Retinal pigment epithelial cell (primary cell): Measurements from ENCODE around the gene MDM4.

ENCODE experiments used
- DNase-seq: peaks from one replicate; pipeline ENCODE4 v3.0.0-alpha.2; 2010; ENCODE audit warnings: low read depth
- H3K4me3 ChIP-seq: 2 replicates; pipeline ENCODE4 v1.5.1; 2011; ENCODE audit warnings: mild to moderate bottlenecking, low read length, control low read depth, moderate library complexity
- CTCF ChIP-seq: conservative IDR thresholded peaks from 2 replicates; pipeline ENCODE4 v1.5.1; 2011; ENCODE audit warnings: low read depth, low read length, control low read depth, inconsistent platforms

Gene MDM4

DNA sequence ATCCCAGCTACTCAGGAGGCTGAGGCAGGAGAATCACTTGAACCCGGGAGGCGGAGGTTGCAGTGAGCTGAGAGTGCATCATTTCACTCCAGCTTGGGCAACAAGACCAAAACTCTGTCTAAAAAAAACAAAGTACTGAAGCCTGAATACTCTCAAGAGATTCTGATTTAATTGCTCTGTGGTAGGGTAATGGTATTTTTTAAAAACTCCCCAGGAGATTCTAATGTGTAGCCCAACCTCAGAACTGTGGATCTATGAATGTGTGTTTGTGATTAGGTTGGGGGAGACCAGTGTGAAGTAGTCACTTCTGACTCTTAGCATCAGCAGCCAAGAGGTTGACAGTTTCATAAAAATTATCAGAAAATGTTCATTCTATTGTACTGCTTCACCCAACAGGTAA is 43.5 kb upstream of the MDM4 start:
- no peak for TF ChIP-seq CTCF
- no peak for DNase-seq
- H3K4me3 ChIP-seq: no peak overlapping the region

DNA sequence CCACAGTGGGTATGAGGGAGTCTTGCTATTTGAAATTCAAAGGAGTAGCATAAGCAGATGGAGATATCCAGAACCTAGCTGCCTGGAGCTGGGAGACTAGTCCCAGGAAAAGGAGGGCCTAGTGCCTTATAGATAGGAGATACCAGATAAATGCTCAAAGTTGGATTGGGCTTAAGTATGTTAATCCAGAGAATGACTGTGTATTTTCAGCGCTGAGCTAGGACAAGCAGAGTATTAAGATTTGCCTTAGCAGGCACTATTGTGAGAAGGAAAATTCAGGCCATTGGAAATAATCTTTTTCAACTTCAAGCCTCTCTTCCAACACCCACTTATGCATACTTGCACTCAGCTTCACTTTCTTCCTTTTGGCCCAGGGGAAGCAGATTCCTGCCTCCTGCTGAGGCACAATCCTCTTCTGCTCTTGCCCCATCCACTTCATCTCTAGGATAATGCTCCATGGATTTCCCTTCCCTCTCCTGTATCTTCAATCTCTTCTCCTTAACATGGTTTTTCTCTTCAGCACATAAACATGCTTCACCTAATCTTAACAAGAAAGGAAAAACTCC is 42.7 kb upstream of the MDM4 start:
- DNase-seq: no peak
- no peak for TF ChIP-seq CTCF
- H3K4me3 ChIP-seq: no peak overlapping the region

DNA sequence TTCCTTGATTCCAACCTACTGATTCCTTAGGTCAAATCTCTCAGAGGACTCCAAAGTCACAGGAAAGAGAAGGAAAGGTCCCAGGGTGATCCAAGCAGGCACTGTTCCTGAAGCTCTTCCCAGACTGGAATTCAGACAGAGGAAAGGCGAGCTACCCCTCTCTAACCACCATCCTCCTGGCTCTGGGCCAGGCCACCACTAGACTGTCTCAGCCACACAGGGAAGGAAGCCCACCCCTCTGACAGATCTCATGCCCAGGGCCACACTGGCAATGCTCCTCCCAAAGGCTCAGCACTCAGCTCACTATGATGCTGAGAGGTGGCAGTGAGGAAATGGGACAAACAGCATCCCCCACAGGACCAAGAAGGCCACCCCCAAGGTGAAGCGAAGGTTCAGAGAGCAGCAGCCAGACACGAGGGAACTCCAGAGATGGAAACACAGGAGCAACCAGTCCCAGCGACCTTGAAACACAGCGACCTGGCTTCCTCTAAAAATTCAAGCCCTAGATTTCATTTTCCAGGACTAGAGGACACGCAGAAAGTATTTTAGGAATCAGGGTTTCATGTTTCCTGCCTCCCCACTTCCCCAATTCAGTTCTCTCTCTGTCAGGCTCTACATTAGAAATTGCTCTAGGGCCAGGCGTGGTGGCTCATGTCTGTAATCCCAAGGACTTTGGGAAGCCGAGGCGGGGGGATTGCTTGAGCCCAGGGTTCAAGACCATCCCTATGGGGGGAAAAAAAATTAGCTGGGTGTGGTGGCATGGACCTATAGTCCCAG is 40.4 kb upstream of the MDM4 start:
- no peak for DNase-seq
- TF ChIP-seq CTCF: no peak
- no peak overlapping the region for H3K4me3 ChIP-seq

DNA sequence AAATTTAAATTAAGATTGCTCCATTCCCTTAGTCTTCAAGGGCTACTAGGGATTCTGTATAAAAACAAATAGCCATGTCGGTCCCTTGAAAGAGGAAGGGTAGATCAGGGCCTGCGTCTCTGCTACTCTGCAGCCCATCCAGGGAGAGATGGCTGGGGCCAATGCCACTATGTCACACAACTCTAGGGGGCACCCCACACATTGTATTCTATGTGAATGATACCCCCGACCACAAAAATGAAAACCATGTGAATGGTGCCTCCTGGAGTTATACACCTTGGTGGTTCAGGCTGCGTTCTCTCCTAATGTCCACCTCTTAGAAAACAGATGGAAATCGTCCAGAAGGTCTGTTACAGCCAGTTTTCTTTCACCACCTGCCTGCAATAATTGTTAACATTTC is 39.6 kb upstream of the MDM4 start:
- no peak for TF ChIP-seq CTCF
- DNase-seq: no peak
- H3K4me3 ChIP-seq: no peak overlapping the region

DNA sequence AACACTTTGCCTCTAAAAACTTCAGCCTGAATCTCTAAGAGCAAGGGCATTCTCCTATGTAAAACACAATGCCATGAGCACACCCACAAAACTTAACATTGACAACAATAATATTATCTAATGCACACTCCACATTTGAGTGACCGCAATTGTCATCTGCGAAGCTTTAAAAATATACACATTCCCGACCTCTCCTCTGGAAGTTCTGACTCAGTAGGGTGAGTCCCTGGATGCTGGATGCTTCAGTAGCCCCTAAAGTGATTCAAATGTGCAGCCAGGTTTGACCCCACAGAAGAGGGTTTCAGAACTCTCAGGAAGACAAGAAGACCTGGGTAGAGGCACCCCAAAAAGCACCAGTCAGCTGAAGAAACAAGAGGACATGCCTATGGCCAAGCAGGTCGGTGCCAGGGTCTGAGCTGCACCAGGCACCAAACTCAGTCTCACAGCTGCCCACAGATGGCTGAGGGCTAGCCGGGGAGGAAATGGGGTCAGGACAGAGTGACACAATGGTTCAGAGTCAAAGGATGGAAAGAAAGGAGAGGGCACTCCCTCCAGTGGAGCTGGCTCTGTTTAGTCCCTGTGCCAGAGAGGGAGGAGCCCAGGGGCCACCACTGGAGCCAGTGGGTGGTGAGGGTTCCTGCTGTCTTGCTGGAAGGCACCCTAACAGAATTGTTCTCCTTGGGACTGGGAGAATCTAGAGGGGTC is 39.0 kb upstream of the MDM4 start:
- no peak for DNase-seq
- no peak overlapping the region for H3K4me3 ChIP-seq
- TF ChIP-seq CTCF: no peak

GRCh38 chr1:204478172-204478899 is 37.9 kb upstream of the MDM4 start:
- H3K4me3 ChIP-seq: no peak overlapping the region
- peak; percentile 15 for TF ChIP-seq CTCF
- DNase-seq: no peak
